ENCODE results near the gene BPIFB6. TPM values are rescaled to one million over a fixed set of nuclear protein-coding genes. Genes with fewer than 3 reads are reported as not detected.

BPIFB6 gene
- total RNA-seq, 1 experiment from 2014 or later, result not detected

DNA sequence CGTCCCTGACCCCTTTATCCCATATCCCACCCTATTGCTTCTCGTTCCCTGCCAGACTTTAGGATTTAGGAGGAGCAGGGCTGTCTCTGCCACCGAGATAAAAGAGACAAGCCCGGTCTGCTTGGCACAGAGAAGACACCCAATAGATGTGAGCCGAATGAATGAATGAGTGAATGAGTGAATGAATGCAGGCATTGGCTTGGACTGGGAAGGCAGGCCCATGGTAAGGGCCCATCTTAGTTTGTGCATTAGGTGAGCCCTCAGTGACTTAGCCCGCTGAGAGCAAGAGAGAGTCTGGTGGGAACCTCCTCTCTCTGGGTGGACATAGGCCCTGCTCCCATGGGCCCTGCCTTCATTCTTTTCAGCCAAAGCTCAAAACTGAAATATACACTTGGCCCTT, 879 bp upstream of the BPIFB6 start:
- BruUV-seq (replicated peaks), result no TSS peak
- Histone ChIP-seq H3K9me3 (ENCODE audit: low read depth, low read length, poor library complexity, severe bottlenecking) (no peaks in the 10 kb centered on the region), H3K27ac (ENCODE audit: low read depth, low read length, poor library complexity, severe bottlenecking) (no peak overlapping the region), H3K4me1 (ENCODE audit: insufficient read depth, low read length, poor library complexity, severe bottlenecking) (no peaks in the 10 kb centered on the region), H3K27me3 (replicated peaks; ENCODE audit: insufficient read depth, low read depth, low read length, poor library complexity) (peaks cover 5% of the 10 kb centered on the region), H3K4me3 (ENCODE audit: low read depth, low read length, poor library complexity, severe bottlenecking) (no peak overlapping the region), H3K36me3 (ENCODE audit: insufficient read depth, low read length, poor library complexity, severe bottlenecking) (no peaks in the 10 kb centered on the region)
- intact Hi-C loops (cut with micrococcal nuclease; ENCODE audit: unreplicated experiment), result no loop called here
- TF ChIP-seq EZH2 (IDR thresholded peaks at IDR 0.05; ENCODE audit: borderline replicate concordance, low read depth, low read length, poor library complexity, severe bottlenecking) (no peak), CTCF (conservative IDR thresholded peaks at IDR 0.05; ENCODE audit: low read depth, low read length) (no peak)
- ChIA-PET POLR2A (ENCODE audit: low non-redundant PET) (no interaction called here), CTCF (no interaction called here)
- no peak for DNase-seq (ENCODE audit: low spot score)

DNA sequence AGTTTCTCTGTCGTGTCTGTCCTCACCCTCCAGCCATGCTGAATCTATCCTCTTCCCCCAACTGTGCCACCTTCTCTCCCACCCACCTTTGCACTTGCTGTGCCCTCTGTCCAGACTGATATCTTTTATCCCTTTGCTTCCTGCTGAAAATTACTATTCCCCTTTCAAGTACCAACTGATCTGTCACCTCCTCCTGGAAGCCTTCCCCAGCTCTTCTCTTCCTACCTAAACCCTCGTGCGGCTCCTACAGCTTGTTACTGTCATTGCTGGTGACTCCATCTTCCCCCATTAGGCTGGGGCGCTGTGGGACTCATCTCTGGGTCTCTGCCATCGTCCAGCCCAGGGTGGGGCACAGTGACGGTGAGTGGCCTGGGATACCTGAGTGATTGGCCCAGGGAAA, 1.1 kb downstream of the BPIFB6 start:
- ChIA-PET CTCF (no interaction called here), POLR2A (ENCODE audit: low non-redundant PET) (no interaction called here)
- BruUV-seq (replicated peaks), result no TSS peak
- peaks cover 5% of the 10 kb centered on the region for H3K27me3 ChIP-seq (replicated peaks; ENCODE audit: insufficient read depth, low read depth, low read length, poor library complexity)
- no peak overlapping the region for H3K4me3 ChIP-seq (ENCODE audit: low read depth, low read length, poor library complexity, severe bottlenecking)
- no peaks in the 10 kb centered on the region for H3K36me3 ChIP-seq (ENCODE audit: insufficient read depth, low read length, poor library complexity, severe bottlenecking)
- intact Hi-C loops (cut with micrococcal nuclease; ENCODE audit: unreplicated experiment), result no loop called here
- no peaks in the 10 kb centered on the region for H3K4me1 ChIP-seq (ENCODE audit: insufficient read depth, low read length, poor library complexity, severe bottlenecking)
- no peaks in the 10 kb centered on the region for H3K9me3 ChIP-seq (ENCODE audit: low read depth, low read length, poor library complexity, severe bottlenecking)
- DNase-seq (ENCODE audit: low spot score), result no peak
- TF ChIP-seq CTCF (conservative IDR thresholded peaks at IDR 0.05; ENCODE audit: low read depth, low read length) (no peak), EZH2 (IDR thresholded peaks at IDR 0.05; ENCODE audit: borderline replicate concordance, low read depth, low read length, poor library complexity, severe bottlenecking) (no peak)
- H3K27ac ChIP-seq (ENCODE audit: low read depth, low read length, poor library complexity, severe bottlenecking), result no peak overlapping the region

GRCh38 chr20:33033381-33033780, 1.9 kb downstream of the BPIFB6 start:
- BruUV-seq (replicated peaks), result no TSS peak
- DNase-seq (ENCODE audit: low spot score), result no peak
- no peak overlapping the region for H3K27ac ChIP-seq (ENCODE audit: low read depth, low read length, poor library complexity, severe bottlenecking)
- CTCF ChIA-PET, result no interaction called here
- POLR2A ChIA-PET (ENCODE audit: low non-redundant PET), result no interaction called here
- H3K4me1 ChIP-seq (ENCODE audit: insufficient read depth, low read length, poor library complexity, severe bottlenecking), result no peaks in the 10 kb centered on the region
- H3K27me3 ChIP-seq (replicated peaks; ENCODE audit: insufficient read depth, low read depth, low read length, poor library complexity), result peaks cover 5% of the 10 kb centered on the region
- no peaks in the 10 kb centered on the region for H3K9me3 ChIP-seq (ENCODE audit: low read depth, low read length, poor library complexity, severe bottlenecking)
- intact Hi-C loops (cut with micrococcal nuclease; ENCODE audit: unreplicated experiment), result no loop called here
- no peaks in the 10 kb centered on the region for H3K36me3 ChIP-seq (ENCODE audit: insufficient read depth, low read length, poor library complexity, severe bottlenecking)
- TF ChIP-seq EZH2 (IDR thresholded peaks at IDR 0.05; ENCODE audit: borderline replicate concordance, low read depth, low read length, poor library complexity, severe bottlenecking) (no peak), CTCF (conservative IDR thresholded peaks at IDR 0.05; ENCODE audit: low read depth, low read length) (no peak)
- no peak overlapping the region for H3K4me3 ChIP-seq (ENCODE audit: low read depth, low read length, poor library complexity, severe bottlenecking)
